Esophagus (tissue), 2 donors: ENCODE data around the gene PPP1R14D. TPM values are rescaled to one million over a fixed set of nuclear protein-coding genes. Genes with fewer than 3 reads are reported as not detected.
A peak's percentile ranks its signal among the peaks of the same experiment; 100 is the strongest.

Experiments used
- H3K27ac ChIP-seq, 2 donors: one replicate each; pipeline ENCODE4 v1.5.1; 2013; ENCODE audit warnings: low read depth in 2 of 2, mild to moderate bottlenecking in 2 of 2, inconsistent platforms in 1 of 2, low read length in 1 of 2, moderate library complexity in 1 of 2
- H3K27me3 ChIP-seq, 2 donors: one replicate each; pipeline ENCODE4 v1.6.1; 2013; ENCODE audit warnings: low read length in 2 of 2, control low read depth in 1 of 2, mild to moderate bottlenecking in 1 of 2; ENCODE audit not compliant: insufficient read depth in 2 of 2, control insufficient read depth in 1 of 2
- H3K36me3 ChIP-seq, 2 donors: one replicate each; pipeline ENCODE4 v1.6.1; 2013; ENCODE audit warnings: low read length in 1 of 2; ENCODE audit not compliant: control insufficient read depth in 2 of 2, insufficient read depth in 2 of 2
- H3K4me1 ChIP-seq, 2 donors: one replicate each; pipeline ENCODE4 v1.6.1; 2013; ENCODE audit warnings: low read length in 1 of 2; ENCODE audit not compliant: control insufficient read depth in 2 of 2, insufficient read depth in 2 of 2
- H3K4me3 ChIP-seq, 2 donors: one replicate each; pipeline ENCODE4 v1.5.1; 2013; ENCODE audit warnings: low read length in 2 of 2, mild to moderate bottlenecking in 2 of 2, low read depth in 1 of 2, moderate library complexity in 1 of 2
- H3K9me3 ChIP-seq, 2 donors: one replicate each; pipeline ENCODE4 v1.6.1; 2013; ENCODE audit warnings: mild to moderate bottlenecking in 2 of 2, low read depth in 1 of 2, low read length in 1 of 2, moderate library complexity in 1 of 2; ENCODE audit not compliant: control insufficient read depth in 2 of 2, insufficient read depth in 1 of 2
- WGBS, 2 donors: extraction: QIAGEN DNeasy Blood & Tissue Kit; methylation state at CpG; one replicate each; pipeline ENCODE4 v1.1.7; 2013; 5-methylcytosine and 5-hydroxymethylcytosine counted together
- polyA plus RNA-seq, 2 donors: library from polyadenylated mRNA; stranded (reverse); fragments of 200-250 nt; gene quantifications; one replicate each; pipeline ENCODE4 v1.2.3, GENCODE V29; 2013
- donor health status: healthy with polysubstance abuse.
- donor health status: Bipolar disorder and iron deficiency.

Gene PPP1R14D
- polyA plus RNA-seq, 2 donors: 0.21 to 0.37 TPM

GRCh38 chr15:40843261-40843884, 14.9 kb upstream of the PPP1R14D start:
- H3K9me3 ChIP-seq: no peaks in the 10 kb centered on the region
- no peaks in the 10 kb centered on the region for H3K27me3 ChIP-seq
- WGBS, 2 donors: 12 to 19% methylated on average over 34 of the region's 34 CpGs
- H3K4me1 ChIP-seq: peaks cover 8 to 22% of the 10 kb centered on the region in 2 donors
- peak overlapping the region; percentile 94 to 97 for H3K27ac ChIP-seq
- H3K36me3 ChIP-seq: no peaks in the 10 kb centered on the region
- H3K4me3 ChIP-seq: peak overlapping the region; percentile 72 to 84

GRCh38 chr15:40841741-40842140, 13.2 kb upstream of the PPP1R14D start:
- Histone ChIP-seq H3K27me3 (no peaks in the 10 kb centered on the region), H3K4me3 (no peak overlapping the region), H3K4me1 (peaks cover 4 to 12% of the 10 kb centered on the region in 2 donors), H3K27ac (peak overlapping the region; percentile 52 to 69), H3K36me3 (no peaks in the 10 kb centered on the region), H3K9me3 (no peaks in the 10 kb centered on the region)
- WGBS, 2 donors: 83 to 84% methylated on average over 2 of the region's 2 CpGs

GRCh38 chr15:40838756-40839155, 10.2 kb upstream of the PPP1R14D start:
- H3K27me3 ChIP-seq: no peaks in the 10 kb centered on the region
- no peaks in the 10 kb centered on the region for H3K36me3 ChIP-seq
- no peaks in the 10 kb centered on the region for H3K9me3 ChIP-seq
- no peak overlapping the region for H3K4me3 ChIP-seq
- H3K27ac ChIP-seq: no peak overlapping the region
- WGBS, 2 donors: 81 to 85% methylated on average over 5 of the region's 5 CpGs
- peaks cover 4 to 5% of the 10 kb centered on the region in 2 donors for H3K4me1 ChIP-seq

- no peak overlapping the region for H3K4me3 ChIP-seq
- H3K9me3 ChIP-seq: no peaks in the 10 kb centered on the region
- no peaks in the 10 kb centered on the region for H3K27me3 ChIP-seq
- no peaks in the 10 kb centered on the region for H3K4me1 ChIP-seq
- WGBS, 2 donors: 91 to 92% methylated on average over 1 of the region's 1 CpG
- no peaks in the 10 kb centered on the region for H3K36me3 ChIP-seq
- H3K27ac ChIP-seq: no peak overlapping the region
Measured at GRCh38 chr15:40836020-40836419, 7.5 kb upstream of the PPP1R14D start.

GRCh38 chr15:40832903-40833302, 4.4 kb upstream of the PPP1R14D start:
- no peaks in the 10 kb centered on the region for H3K4me1 ChIP-seq
- no peak overlapping the region for H3K27ac ChIP-seq
- no peaks in the 10 kb centered on the region for H3K27me3 ChIP-seq
- H3K9me3 ChIP-seq: no peaks in the 10 kb centered on the region
- H3K36me3 ChIP-seq: no peaks in the 10 kb centered on the region
- no peak overlapping the region for H3K4me3 ChIP-seq

GRCh38 chr15:40831861-40832260, 3.4 kb upstream of the PPP1R14D start:
- H3K36me3 ChIP-seq: no peaks in the 10 kb centered on the region
- no peaks in the 10 kb centered on the region for H3K4me1 ChIP-seq
- H3K4me3 ChIP-seq: no peak overlapping the region
- H3K27me3 ChIP-seq: no peaks in the 10 kb centered on the region
- no peak overlapping the region for H3K27ac ChIP-seq
- WGBS, 2 donors: 59 to 80% methylated on average over 1 of the region's 1 CpG
- H3K9me3 ChIP-seq: no peaks in the 10 kb centered on the region

GRCh38 chr15:40830884-40831283, 2.4 kb upstream of the PPP1R14D start:
- no peaks in the 10 kb centered on the region for H3K36me3 ChIP-seq
- H3K27me3 ChIP-seq: no peaks in the 10 kb centered on the region
- no peaks in the 10 kb centered on the region for H3K9me3 ChIP-seq
- no peaks in the 10 kb centered on the region for H3K4me1 ChIP-seq
- H3K4me3 ChIP-seq: no peak overlapping the region
- WGBS, 2 donors: 80 to 84% methylated on average over 2 of the region's 2 CpGs
- H3K27ac ChIP-seq: no peak overlapping the region

- Histone ChIP-seq H3K9me3 (no peaks in the 10 kb centered on the region), H3K4me1 (no peaks in the 10 kb centered on the region), H3K36me3 (no peaks in the 10 kb centered on the region), H3K27me3 (no peaks in the 10 kb centered on the region), H3K4me3 (no peak overlapping the region), H3K27ac (no peak overlapping the region)
- WGBS, 2 donors: 79 to 81% methylated on average over 7 of the region's 7 CpGs
Measured at GRCh38 chr15:40829115-40829514, 607 bp upstream of the PPP1R14D start.

- H3K27me3 ChIP-seq: no peaks in the 10 kb centered on the region
- H3K4me1 ChIP-seq: no peaks in the 10 kb centered on the region
- 72 to 83% methylated on average over 4 of the region's 4 CpGs for WGBS, 2 donors
- no peaks in the 10 kb centered on the region for H3K9me3 ChIP-seq
- no peak overlapping the region for H3K27ac ChIP-seq
- H3K36me3 ChIP-seq: no peaks in the 10 kb centered on the region
- no peak overlapping the region for H3K4me3 ChIP-seq
Measured at GRCh38 chr15:40826423-40827075, 2.0 kb downstream of the PPP1R14D start.
